Right hindlimb (tissue), 1 donor: ENCODE results near the gene ZNF330.
"Not testable (repeated sequence)": the region's sequence is repeated elsewhere in the genome, so short reads cannot be mapped to it uniquely, and the experiment has no call there.

Experiments used
- DNase-seq: peaks from one replicate; pipeline ENCODE4 v3.0.0-alpha.2; 2018

ZNF330 gene

DNA sequence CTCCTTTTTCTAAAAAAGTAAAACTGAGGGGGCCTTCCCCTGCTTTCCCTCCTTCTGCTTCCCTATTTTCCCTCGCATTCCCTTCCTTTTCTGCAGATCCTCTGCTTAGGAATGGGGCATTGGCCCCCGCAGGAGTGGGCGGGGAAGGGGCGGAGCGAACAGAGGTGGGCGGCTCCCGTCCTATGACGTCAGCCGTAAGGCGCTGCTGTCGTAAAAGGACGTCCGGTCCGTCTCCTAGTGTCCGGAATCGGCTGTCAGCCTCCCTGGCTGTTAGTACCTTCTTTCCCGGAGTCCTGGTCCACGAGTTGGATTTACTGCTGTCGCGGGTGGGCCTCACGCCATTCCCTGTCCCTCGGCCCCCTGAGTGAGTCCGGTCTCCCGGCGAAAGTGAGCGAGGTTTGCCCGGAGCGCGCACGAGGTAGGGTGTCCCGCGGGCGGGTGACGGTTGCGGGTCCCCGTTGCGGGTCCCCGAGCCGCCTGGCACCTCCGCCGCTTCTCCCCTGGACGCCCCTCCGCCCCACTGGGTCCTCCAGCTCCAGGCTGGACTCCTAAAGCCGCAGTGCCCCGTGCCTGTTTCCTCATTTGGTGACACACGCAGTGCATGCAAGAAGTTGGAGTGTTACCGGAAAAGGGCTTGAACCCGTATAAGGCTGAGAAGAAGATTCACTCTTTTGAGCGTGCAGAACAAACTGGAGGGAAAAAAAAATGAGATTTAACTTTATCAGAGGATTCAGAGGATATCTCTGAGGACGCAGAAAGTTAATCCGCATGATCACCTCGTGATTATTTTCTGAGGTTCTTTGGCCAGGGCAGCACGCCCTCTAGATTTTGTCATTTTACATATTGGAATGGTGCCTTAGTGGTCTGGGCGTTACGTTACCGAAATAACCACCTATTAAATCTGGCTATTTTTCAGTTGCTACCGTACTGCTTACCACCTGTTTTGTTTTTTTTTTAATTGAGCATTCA lies at the start of gene ZNF330:
Gene ZNF330 (plus strand): TSS at position 205 of the 969 bp plus-strand sequence. CDS start 1,477 bp downstream, outside the sequence.
- DNase-seq: peak; percentile 95

DNA sequence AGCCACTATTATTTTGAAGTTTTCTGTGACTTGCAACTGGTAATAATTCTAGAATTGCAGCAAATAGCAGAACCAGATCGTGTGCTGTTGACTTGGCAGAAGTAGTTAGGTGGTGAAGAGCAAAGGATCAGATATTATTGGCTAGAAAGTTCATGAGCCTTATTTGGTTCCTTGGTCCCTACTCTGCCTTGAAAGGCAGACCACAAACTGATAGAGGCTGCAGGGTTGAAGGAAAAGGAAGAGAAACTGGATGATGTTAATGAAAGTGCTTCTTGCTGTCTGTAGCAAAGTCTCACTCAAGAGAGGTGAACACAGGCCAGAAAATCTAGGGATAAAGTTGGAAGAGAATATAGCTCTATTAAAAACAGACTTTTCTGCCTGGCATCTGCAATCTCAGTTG lies 46.2 kb upstream of the ZNF330 start:
- DNase-seq: no peak

GRCh38 chr4:141177171-141177570 lies 43.5 kb upstream of the ZNF330 start:
- DNase-seq: no peak

DNA sequence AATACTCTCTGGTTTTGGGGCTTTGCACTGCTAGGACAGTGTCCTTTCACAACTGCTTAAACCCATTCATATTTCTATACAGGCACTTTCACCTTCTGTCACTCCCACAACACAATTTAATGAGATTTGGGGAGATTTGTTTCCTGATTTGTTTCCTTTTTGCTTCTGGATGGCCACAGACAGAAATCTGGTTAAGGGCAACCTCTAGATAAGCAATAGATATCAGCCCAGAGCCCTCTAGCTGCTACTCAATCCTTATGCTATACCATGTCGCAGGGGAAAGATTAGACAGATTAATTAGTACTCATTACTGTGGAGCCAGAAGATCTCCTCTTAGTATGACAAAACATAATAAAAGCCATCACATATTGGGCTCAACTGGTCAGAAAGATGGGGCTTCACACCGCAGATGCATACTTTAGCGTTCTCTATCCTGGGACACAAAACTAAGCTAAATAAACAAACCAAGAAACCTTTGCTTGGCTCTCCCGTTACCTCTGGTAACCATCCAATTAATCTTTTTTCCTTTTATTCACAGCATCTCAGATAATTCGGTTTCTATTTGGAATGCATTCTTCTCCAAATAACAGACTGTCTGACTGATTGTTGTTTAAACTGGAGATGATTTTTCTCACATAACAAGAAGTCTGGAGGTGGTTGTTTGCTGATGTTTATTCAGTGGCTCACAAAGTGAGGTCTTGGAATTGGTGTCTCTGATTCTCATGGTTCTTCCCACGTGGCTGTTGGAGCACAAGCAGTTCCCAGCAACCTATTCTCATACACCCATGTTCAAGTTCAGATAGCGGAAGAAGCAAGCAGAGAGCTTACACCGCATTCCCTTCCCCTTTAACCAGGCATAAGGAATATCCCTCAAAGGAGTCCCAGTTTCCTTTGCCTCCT lies 41.0 kb upstream of the ZNF330 start:
- no peak for DNase-seq

DNA sequence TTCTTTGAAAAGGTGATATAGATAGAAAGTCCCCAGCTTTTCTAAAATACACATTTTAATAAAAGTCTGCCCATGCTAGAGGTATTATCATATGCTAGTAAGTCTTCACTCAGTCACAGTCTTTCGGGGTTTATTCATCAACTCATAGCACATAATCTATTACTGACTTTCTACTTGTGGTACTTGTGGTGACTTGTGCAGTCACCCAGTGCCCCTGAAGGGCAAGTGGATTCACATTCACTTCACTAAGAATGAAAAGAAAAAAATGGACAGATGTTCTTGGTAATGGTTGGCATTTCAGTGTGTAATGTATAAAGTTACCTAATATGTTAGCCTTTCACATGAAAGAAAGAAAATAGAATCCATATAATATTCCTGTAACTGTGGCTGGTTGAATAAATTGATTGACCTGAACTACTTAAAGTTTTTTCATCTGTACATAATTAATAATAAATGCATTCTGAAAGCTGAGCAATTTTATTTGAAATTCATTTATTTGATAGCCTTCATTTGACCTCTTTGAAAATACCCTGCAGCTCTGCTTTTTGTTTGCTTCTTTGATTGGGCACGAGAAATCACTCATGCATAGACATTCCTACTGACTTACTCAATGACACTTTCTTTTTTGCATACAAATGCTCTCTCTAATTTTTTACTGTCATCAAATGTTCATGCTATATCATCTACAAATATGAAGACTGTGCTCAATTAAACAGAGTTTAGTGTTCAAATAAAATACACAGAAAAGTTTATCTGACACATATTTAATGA lies 39.5 kb upstream of the ZNF330 start:
- DNase-seq: no peak

- not testable (repeated sequence) for DNase-seq
These were observed 37.2 kb upstream of the ZNF330 start for GRCh38 chr4:141183491-141183890.

GRCh38 chr4:141192564-141192963 lies 28.1 kb upstream of the ZNF330 start:
- no peak for DNase-seq

- no peak for DNase-seq
These were observed 27.1 kb upstream of the ZNF330 start for GRCh38 chr4:141193516-141194034.

DNA sequence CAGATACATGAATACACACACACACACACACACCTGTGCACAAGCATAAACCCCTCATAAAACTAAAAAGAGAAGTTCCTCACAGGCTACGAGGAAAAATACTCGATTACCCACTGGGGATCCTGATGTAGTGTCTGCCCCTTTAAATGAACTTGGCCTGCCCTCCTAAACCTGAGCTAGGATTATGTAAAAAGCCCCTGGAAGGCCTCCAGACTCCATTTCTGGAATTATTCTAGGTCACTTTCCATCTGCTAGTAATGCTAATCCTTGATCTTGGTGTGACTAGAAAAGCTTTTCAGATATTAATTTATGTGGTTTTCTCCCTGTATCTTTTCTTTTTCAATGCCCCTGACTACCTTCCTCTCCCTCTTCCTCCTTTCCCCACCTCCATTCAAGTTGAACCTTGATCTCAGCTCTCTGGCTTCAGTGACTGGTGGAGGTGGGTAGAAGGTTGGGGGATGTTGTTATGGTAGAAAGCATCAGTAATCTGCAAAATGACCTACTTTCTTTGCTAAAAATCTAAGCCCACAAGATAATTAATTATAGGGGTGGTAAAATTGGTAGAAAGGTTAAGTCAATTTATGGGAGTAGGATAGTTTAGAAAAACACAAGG lies 25.5 kb upstream of the ZNF330 start:
- DNase-seq: no peak

- DNase-seq: no peak
These were observed 24.3 kb upstream of the ZNF330 start for GRCh38 chr4:141196227-141196933.

- DNase-seq: no peak
These were observed 12.7 kb upstream of the ZNF330 start for GRCh38 chr4:141207961-141208360.

DNA sequence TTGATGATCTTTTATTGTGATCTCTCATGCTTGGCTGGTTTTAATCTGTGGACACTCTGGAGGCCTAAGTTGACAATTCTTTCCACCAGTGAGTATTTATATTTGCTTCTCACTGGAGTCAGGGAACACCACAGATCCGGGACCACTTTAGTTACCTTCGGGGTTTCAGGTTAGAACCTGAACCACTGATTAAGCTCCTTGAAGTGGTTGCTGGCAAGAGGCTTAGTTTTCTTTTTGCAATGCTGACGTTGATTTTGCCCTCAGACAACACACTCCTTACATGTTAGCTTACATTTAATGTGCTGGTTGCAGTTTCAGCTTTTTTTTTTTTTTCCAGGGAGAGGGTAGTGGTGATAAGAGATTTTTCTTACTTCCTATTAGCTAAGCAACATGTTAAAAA lies 10.5 kb upstream of the ZNF330 start:
- no peak for DNase-seq

DNA sequence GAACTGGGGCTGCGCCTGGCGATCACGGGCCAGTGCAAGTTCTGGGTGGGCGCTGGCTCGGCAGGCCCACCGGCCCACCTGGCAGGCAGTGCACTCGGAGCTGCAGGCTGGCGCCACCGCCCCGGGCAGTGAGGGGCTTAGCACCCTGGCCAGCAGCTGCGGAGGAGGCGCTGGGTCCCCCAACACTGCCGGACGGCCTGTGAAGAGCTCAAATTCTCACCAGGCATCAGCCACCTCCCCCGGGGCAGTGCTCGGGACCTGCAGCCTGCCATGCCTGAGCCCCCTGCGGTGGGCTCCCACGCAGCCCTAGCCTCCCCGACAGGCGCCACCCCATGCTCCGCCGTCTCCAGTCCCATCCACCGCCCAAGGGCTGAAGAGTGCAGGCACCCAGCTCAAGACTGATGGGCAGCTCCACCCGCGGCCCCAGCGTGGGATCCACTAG lies 7.1 kb upstream of the ZNF330 start:
- DNase-seq: no peak

GRCh38 chr4:141215030-141215429 lies 5.7 kb upstream of the ZNF330 start:
- no peak for DNase-seq

DNA sequence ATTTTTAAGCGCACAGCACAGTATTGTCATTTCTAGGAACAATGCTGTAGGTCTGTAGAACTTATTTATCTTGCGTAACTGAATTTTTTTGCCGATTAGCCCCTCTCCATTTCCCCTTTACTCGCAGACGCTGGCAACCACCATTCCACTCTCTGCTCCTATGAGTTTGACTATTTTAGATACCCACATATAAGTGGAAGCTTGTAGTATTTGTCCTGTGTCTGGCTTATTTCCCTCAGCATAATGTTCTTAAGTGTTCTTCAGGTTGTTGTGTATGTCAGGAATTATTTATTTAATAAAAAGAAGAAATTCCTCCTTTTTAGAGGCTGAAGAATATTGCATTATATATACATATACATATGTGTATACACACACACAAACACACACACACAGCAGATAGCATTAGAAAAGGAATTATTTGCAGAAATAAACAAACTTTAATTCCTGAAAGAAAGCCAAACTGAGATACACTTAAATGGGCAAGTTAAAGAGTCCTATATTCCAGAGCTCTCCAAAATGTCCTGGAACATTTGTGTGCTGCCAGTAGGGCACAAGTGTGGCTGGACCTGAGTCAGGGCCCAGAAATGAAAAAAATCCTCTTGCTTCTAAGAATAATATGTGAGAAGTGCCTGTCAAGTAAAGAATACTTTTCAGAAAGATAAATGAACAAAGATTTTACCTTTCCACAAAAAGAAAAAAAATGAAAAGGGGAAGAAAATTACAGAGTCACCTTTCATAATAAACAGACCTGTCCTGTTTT lies 4.5 kb upstream of the ZNF330 start:
- DNase-seq: no peak

DNA sequence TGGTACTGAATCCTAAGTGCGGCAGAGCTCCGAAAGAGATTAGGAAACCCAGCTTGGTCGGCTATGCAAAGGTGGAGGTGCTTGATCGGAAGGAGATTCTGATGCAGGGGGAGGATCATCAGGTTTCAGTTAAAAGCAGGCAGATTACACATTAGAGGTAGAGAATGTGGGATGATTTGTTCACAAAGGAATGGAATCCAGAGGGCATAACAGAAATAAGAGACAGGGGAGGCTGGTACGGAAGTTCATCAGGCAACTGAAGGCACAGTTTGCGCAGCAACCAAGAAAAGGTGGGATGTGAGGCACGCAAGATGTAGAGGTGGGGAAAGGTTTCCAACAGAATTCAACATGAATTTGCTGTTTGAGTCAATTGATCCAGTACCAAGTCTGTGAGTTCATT lies 424 bp upstream of the ZNF330 start:
- no peak for DNase-seq

DNA sequence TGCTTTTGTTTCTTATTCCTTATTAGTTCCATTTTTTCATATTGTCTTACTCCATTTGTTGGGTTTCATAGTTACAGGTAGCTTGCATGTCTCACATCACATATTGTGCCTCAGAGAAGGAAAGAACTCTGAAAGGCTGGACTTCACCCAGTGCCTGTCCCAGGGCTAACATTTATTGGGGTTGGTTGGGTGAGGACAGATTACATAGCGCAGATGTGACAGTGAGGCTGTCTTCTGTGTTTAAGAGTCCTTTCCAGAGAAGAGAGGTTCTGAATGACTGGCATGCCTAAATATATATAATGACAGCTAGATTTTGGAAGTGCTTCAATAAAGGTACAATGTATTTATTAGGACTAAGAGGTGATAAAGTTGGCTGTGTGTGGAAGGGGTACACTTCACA lies 2.7 kb downstream of the ZNF330 start:
- no peak for DNase-seq

DNA sequence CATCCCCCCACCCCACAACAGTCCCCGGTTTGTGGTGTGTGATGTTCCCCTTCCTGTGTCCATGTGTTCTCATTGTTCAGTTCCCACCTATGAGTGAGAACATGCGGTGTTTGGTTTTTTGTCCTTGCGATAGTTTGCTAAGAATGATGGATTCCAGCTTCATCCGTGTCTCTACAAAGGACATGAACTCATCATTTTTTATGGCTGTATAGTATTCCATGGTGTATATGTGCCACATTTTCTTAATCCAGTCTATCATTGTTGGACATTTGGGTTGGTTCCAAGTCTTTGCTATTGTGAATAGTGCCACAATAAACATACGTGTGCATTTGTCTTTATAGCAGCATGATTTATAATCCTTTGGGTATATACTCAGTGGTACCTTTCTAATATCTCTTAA lies 6.6 kb downstream of the ZNF330 start:
- not testable (repeated sequence) for DNase-seq

- no peak for DNase-seq
These were observed 8.9 kb downstream of the ZNF330 start for GRCh38 chr4:141229408-141230101.

- DNase-seq: no peak
These were observed 13.0 kb downstream of the ZNF330 start for GRCh38 chr4:141233673-141234072.
